PC-9 (cell line): ENCODE measurements around the gene TMEM135. TPM values are rescaled to one million over a fixed set of nuclear protein-coding genes. Genes with fewer than 3 reads are reported as not detected.

Experiments
- BruUV-seq: library from RNA; stranded (reverse); fragments of 400-500 nt; replicated peaks from 2 replicates; lab custom pipeline; 2021; lab: Mats Ljungman, UMichigan
- CTCF ChIA-PET: fragments of 300-600 bp; sonication (Branson Sonifier 250); formaldehyde crosslinking; loops from one replicate; lab custom pipeline; 2022; ENCODE audit warnings: antibody characterized with exemption; lab: Charles Lee
- POLR2A ChIA-PET: fragments of 300-600 bp; sonication (Branson Sonifier 250); formaldehyde crosslinking; loops from one replicate; lab custom pipeline; 2022; ENCODE audit warnings: antibody characterized with exemption; ENCODE audit not compliant: unreplicated experiment; lab: Charles Lee
- DNase-seq, 2 experiments: peaks; one replicate each; pipeline versions ENCODE4 v3.0.0 to v3.0.0-alpha.2; 2015 to 2022; ENCODE audit warnings: mixed read lengths in 1 of 2
- H2AFZ ChIP-seq: fragments of 200-600 bp; sonication (generic); 2 replicates; pipeline ENCODE4 v1.8.1; 2017; ENCODE audit warnings: antibody characterized with exemption
- H3F3A ChIP-seq: fragments of 200-600 bp; sonication (generic); 2 replicates; pipeline ENCODE4 v1.8.1; 2017; ENCODE audit warnings: antibody characterized with exemption, mild to moderate bottlenecking, low read depth; ENCODE audit not compliant: insufficient read depth
- H3K27ac ChIP-seq: fragments of 200-600 bp; sonication (generic); 2 replicates; pipeline ENCODE4 v1.6.1; 2016; ENCODE audit warnings: mixed run types
- H3K27me3 ChIP-seq: fragments of 200-600 bp; sonication (generic); 2 replicates; pipeline ENCODE4 v1.6.1; 2016; ENCODE audit warnings: low read depth, mixed run types; ENCODE audit not compliant: insufficient read depth
- H3K36me3 ChIP-seq: fragments of 200-600 bp; sonication (generic); 2 replicates; pipeline ENCODE4 v1.6.1; 2016; ENCODE audit warnings: low read depth, mixed run types
- H3K4me1 ChIP-seq: fragments of 200-600 bp; sonication (generic); replicated peaks from 2 replicates; pipeline ENCODE4 v1.6.1; 2016; ENCODE audit warnings: mixed run types; ENCODE audit not compliant: insufficient read depth
- H3K4me2 ChIP-seq: fragments of 200-600 bp; sonication (generic); 2 replicates; pipeline ENCODE4 v1.6.1; 2017; ENCODE audit warnings: mixed run types
- H3K4me3 ChIP-seq: fragments of 200-600 bp; sonication (generic); 2 replicates; pipeline ENCODE4 v1.6.1; 2016; ENCODE audit warnings: mixed run types
- H3K79me2 ChIP-seq: fragments of 200-600 bp; sonication (generic); 2 replicates; pipeline ENCODE4 v1.6.1; 2017; ENCODE audit warnings: low read depth, mixed run types
- H3K9me2 ChIP-seq: fragments of 200-600 bp; sonication (generic); 2 replicates; pipeline ENCODE4 v1.8.1; 2017; ENCODE audit warnings: mild to moderate bottlenecking; ENCODE audit not compliant: insufficient read depth
- H3K9me3 ChIP-seq: fragments of 200-600 bp; sonication (generic); 2 replicates; pipeline ENCODE4 v1.8.1; 2016; ENCODE audit warnings: low read depth; ENCODE audit not compliant: insufficient read depth
- H4K20me1 ChIP-seq: fragments of 200-600 bp; sonication (generic); 2 replicates; pipeline ENCODE4 v1.8.1; 2017; ENCODE audit not compliant: insufficient read depth
- CTCF ChIP-seq: fragments of 200-600 bp; sonication (generic); conservative IDR thresholded peaks from 2 replicates; pipeline ENCODE4 v1.6.1; 2017; ENCODE audit warnings: mixed run types, antibody characterized with exemption, mild to moderate bottlenecking, moderate library complexity
- EZH2 ChIP-seq: fragments of 200-600 bp; sonication (generic); IDR thresholded peaks from 2 replicates; pipeline ENCODE4 v1.8.0; 2017; ENCODE audit warnings: antibody characterized with exemption, low read depth
- intact Hi-C: fragments of 100-400 bp; cut with micrococcal nuclease; formaldehyde crosslinking; loops from one replicate; pipeline ENCODE4 v1.10.0; 2022; ENCODE audit not compliant: unreplicated experiment
- total RNA-seq: library from RNA; stranded (reverse); gene quantifications from 2 replicates; pipeline ENCODE4 v1.2.3, GENCODE V29; 2021

Gene TMEM135
- total RNA-seq, 1 experiment from 2014 or later: 42.0 TPM

- H3K79me2 ChIP-seq: no peaks in the 10 kb centered on the region
- H3K27ac ChIP-seq: no peak overlapping the region
- no peaks in the 10 kb centered on the region for H3F3A ChIP-seq
- TF ChIP-seq CTCF (no peak), EZH2 (no peak)
- H3K36me3 ChIP-seq: no peaks in the 10 kb centered on the region
- H3K4me3 ChIP-seq: no peak overlapping the region
- CTCF ChIA-PET: no interaction called here
- BruUV-seq: no TSS peak
- no peak overlapping the region for H3K4me2 ChIP-seq
- H2AFZ ChIP-seq: no peak overlapping the region
- H3K9me2 ChIP-seq: no peaks in the 10 kb centered on the region
- H3K4me1 ChIP-seq: no peaks in the 10 kb centered on the region
- POLR2A ChIA-PET: no interaction called here
- intact Hi-C loops: no loop called here
- no peaks in the 10 kb centered on the region for H3K27me3 ChIP-seq
- H4K20me1 ChIP-seq: no peaks in the 10 kb centered on the region
- H3K9me3 ChIP-seq: no peaks in the 10 kb centered on the region
- no peak for DNase-seq
Observed at GRCh38 chr11:87330187-87330601, 292.5 kb downstream of the TMEM135 start.

- H2AFZ ChIP-seq: no peak overlapping the region
Observed at GRCh38 chr11:87331273-87331672, 293.5 kb downstream of the TMEM135 start.

GRCh38 chr11:87338046-87338639 lies 300.4 kb downstream of the TMEM135 start:
- no TSS peak for BruUV-seq
- Histone ChIP-seq H3F3A (no peaks in the 10 kb centered on the region), H4K20me1 (no peaks in the 10 kb centered on the region), H3K79me2 (no peaks in the 10 kb centered on the region), H2AFZ (no peak overlapping the region), H3K4me2 (no peak overlapping the region), H3K27ac (no peak overlapping the region), H3K4me1 (no peaks in the 10 kb centered on the region), H3K9me3 (peaks cover 20% of the 10 kb centered on the region), H3K27me3 (no peaks in the 10 kb centered on the region), H3K36me3 (no peaks in the 10 kb centered on the region), H3K9me2 (no peaks in the 10 kb centered on the region), H3K4me3 (no peak overlapping the region)
- TF ChIP-seq CTCF: no peak
- ChIA-PET POLR2A (no interaction called here), CTCF (no interaction called here)
- intact Hi-C loops: no loop called here
- no peak for DNase-seq

More at GRCh38 chr11:87331273-87331672, 293.5 kb downstream of the TMEM135 start:
- TF ChIP-seq CTCF (no peak), EZH2 (no peak)
- Histone ChIP-seq H3K36me3 (no peaks in the 10 kb centered on the region), H3K9me3 (no peaks in the 10 kb centered on the region), H3F3A (no peaks in the 10 kb centered on the region), H4K20me1 (no peaks in the 10 kb centered on the region), H3K4me2 (no peak overlapping the region), H3K9me2 (no peaks in the 10 kb centered on the region), H3K4me1 (no peaks in the 10 kb centered on the region), H3K27me3 (no peaks in the 10 kb centered on the region), H3K79me2 (no peaks in the 10 kb centered on the region), H3K4me3 (no peak overlapping the region), H3K27ac (no peak overlapping the region)
- CTCF ChIA-PET: no interaction called here
- DNase-seq: no peak
- no TSS peak for BruUV-seq
- intact Hi-C loops: no loop called here
- POLR2A ChIA-PET: no interaction called here
